GM12801 (cell line): ENCODE results near the gene EGR2.

ENCODE experiments used
- TF ChIP-seq, protein P1 (sequence below): IDR thresholded peaks from one replicate; pipeline ENCODE4 v1.5.1; 2011; ENCODE audit warnings: control low read depth; ENCODE audit not compliant: insufficient read length; ENCODE audit errors: extremely low read depth

Gene EGR2

GRCh38 chr10:62816331-62817120, at the start of gene EGR2:
Gene EGR2 (minus strand): TSS chr10:62816366. CDS start chr10:62816029, 337 bp downstream.
- TF ChIP-seq, protein P1, sequence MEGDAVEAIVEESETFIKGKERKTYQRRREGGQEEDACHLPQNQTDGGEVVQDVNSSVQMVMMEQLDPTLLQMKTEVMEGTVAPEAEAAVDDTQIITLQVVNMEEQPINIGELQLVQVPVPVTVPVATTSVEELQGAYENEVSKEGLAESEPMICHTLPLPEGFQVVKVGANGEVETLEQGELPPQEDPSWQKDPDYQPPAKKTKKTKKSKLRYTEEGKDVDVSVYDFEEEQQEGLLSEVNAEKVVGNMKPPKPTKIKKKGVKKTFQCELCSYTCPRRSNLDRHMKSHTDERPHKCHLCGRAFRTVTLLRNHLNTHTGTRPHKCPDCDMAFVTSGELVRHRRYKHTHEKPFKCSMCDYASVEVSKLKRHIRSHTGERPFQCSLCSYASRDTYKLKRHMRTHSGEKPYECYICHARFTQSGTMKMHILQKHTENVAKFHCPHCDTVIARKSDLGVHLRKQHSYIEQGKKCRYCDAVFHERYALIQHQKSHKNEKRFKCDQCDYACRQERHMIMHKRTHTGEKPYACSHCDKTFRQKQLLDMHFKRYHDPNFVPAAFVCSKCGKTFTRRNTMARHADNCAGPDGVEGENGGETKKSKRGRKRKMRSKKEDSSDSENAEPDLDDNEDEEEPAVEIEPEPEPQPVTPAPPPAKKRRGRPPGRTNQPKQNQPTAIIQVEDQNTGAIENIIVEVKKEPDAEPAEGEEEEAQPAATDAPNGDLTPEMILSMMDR: no peak

DNA sequence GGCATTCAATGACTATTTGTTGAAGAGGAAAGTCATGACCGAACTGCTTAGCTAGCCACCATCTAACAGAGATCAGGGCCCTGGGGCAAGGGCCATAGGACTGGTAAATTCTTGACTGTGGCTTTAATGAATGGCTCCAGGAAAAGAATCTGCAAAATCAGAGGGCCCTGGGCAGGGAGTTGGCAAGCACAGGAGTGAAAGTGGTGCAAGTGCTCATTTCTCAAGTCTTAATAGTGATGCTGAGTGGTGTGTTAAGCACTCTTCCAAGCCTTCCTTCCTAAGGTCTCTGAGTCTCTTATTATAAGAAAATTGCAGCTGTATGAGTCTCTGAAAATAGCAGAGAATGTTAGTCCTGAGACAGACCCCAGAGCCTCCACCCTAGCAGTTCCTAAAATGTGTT, 46.3 kb upstream of the EGR2 start:
- TF ChIP-seq, protein P1: no peak

DNA sequence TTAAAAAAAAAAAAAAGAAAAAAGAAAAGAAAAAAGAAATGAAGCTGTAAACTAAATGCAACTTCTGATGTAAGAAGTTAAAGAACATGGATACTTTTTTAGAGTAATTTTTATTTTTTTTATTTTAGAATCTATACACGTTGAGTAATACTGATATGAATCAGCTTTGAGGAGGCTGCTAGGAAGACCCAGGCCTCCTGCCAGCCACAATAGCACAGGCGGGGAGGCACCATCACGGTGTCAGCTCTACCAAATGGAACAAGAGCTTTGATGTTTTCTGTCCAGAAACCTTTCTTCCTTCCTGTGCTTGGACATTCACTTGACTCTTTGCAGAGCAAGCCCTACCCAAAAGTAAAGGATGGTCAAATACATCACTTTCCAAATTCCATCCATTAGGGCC, 45.3 kb upstream of the EGR2 start:
- TF ChIP-seq, protein P1: no peak

- TF ChIP-seq, protein P1: no peak
Observed at GRCh38 chr10:62860946-62861345, 44.8 kb upstream of the EGR2 start.

- TF ChIP-seq, protein P1: no peak
Observed at GRCh38 chr10:62858364-62858763, 42.2 kb upstream of the EGR2 start.

DNA sequence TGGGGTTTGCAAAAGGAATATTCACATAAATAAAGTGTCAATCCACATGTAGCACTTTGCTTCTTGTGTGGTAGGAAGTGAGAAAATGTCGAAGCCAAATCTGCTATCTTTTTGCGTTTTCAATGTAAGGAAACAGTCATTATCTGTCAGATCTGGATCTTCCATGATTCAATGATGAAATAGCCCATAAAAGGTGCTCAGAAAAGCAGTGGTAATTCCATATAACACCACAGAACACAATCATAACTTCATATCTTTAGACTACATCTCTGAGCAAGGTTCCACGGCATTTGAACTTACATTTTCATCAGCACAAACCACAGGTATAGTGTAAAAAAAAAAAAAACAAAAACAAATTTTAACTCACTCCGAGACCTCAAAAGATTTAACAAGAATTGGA, 39.9 kb upstream of the EGR2 start:
- TF ChIP-seq, protein P1: no peak

- TF ChIP-seq, protein P1: no peak
Observed at GRCh38 chr10:62853710-62854109, 37.5 kb upstream of the EGR2 start.
